ENCODE measurements around the gene PRUNE2. TPM values are rescaled to one million over a fixed set of nuclear protein-coding genes. Genes with fewer than 3 reads are reported as not detected.
"Not testable (repeated sequence)": the region's sequence is repeated elsewhere in the genome, so short reads cannot be mapped to it uniquely, and the experiment has no call there.

The PRUNE2 gene
- polyA plus RNA-seq, 1 donor: 16.4 TPM

- DNase-seq: no peak
These were observed 32.7 kb downstream of the PRUNE2 start for GRCh38 chr9:76873056-76873792.

- DNase-seq: peak; percentile 31
These were observed 37.0 kb downstream of the PRUNE2 start for GRCh38 chr9:76868897-76869296.

- DNase-seq: no peak
These were observed 39.2 kb downstream of the PRUNE2 start for GRCh38 chr9:76866689-76867088.

- no peak for DNase-seq
These were observed 42.1 kb downstream of the PRUNE2 start for GRCh38 chr9:76863832-76864231.

- no peak for DNase-seq
These were observed 46.1 kb downstream of the PRUNE2 start for GRCh38 chr9:76859860-76860259.

- DNase-seq: not testable (repeated sequence)
These were observed 47.7 kb downstream of the PRUNE2 start for GRCh38 chr9:76858248-76858647.

GRCh38 chr9:76856016-76856415, 49.9 kb downstream of the PRUNE2 start:
- no peak for DNase-seq

- DNase-seq: no peak
These were observed 50.9 kb downstream of the PRUNE2 start for GRCh38 chr9:76855015-76855414.

GRCh38 chr9:76852026-76852425, 53.9 kb downstream of the PRUNE2 start:
- DNase-seq: no peak

GRCh38 chr9:76846297-76846696, 59.6 kb downstream of the PRUNE2 start:
- DNase-seq: no peak

- no peak for DNase-seq
These were observed 60.7 kb downstream of the PRUNE2 start for GRCh38 chr9:76845254-76845653.

- no peak for DNase-seq
These were observed 70.2 kb downstream of the PRUNE2 start for GRCh38 chr9:76835571-76836283.

GRCh38 chr9:76828447-76828846, 77.5 kb downstream of the PRUNE2 start:
- no peak for DNase-seq

- no peak for DNase-seq
These were observed 78.4 kb downstream of the PRUNE2 start for GRCh38 chr9:76827296-76828080.

GRCh38 chr9:76820431-76820830, 85.5 kb downstream of the PRUNE2 start:
- no peak for DNase-seq

GRCh38 chr9:76818271-76818670, 87.6 kb downstream of the PRUNE2 start:
- DNase-seq: peak; percentile 13

- DNase-seq: no peak
These were observed 88.4 kb downstream of the PRUNE2 start for GRCh38 chr9:76817489-76817888.

- no peak for DNase-seq
These were observed 93.3 kb downstream of the PRUNE2 start for GRCh38 chr9:76812591-76812990.

- DNase-seq: peak; percentile 39
These were observed 95.4 kb downstream of the PRUNE2 start for GRCh38 chr9:76810377-76810957.

GRCh38 chr9:76808636-76809035, 97.3 kb downstream of the PRUNE2 start:
- no peak for DNase-seq

GRCh38 chr9:76803762-76804161, 102.2 kb downstream of the PRUNE2 start:
- DNase-seq: no peak

- no peak for DNase-seq
These were observed 102.8 kb downstream of the PRUNE2 start for GRCh38 chr9:76803083-76803482.

- DNase-seq: no peak
These were observed 105.0 kb downstream of the PRUNE2 start for GRCh38 chr9:76800901-76801300.
